ENCODE measurements around the gene TXLNB.

The TXLNB gene

GRCh38 chr6:139256087-139256486, 35.7 kb downstream of the TXLNB start:
- Histone ChIP-seq H3K27ac (ENCODE audit: extremely low read depth, low read depth, low read length) (no peak overlapping the region), H3K9me3 (ENCODE audit: control insufficient read depth, insufficient read depth, low read depth, low read length) (no peaks in the 10 kb centered on the region), H3K4me3 (ENCODE audit: low read depth, low read length) (no peak overlapping the region), H3K36me3 (ENCODE audit: control insufficient read depth in 2 of 2, insufficient read depth in 1 of 2, low read length in 2 of 2) (no peaks in the 10 kb centered on the region), H3K4me1 (ENCODE audit: control insufficient read depth, insufficient read depth, low read length) (no peaks in the 10 kb centered on the region)
- ChIA-PET POLR2A (no interaction called here), CTCF (interaction anchor here (0.6 kb wide), 2 partner anchors 58 to 1324 kb away, joined by 3 read pairs; no protein-coding TSS in a partner anchor)
- TF ChIP-seq SP2 (tag by site-specific recombination; IDR thresholded peaks at IDR 0.05): no peak
- no peak for TF ChIP-seq ZNF133 (tag by site-specific recombination; IDR thresholded peaks at IDR 0.05)
- TF ChIP-seq ZSCAN16 (tag by site-specific recombination; IDR thresholded peaks at IDR 0.05): no peak
- TF ChIP-seq ZNF473 (tag by site-specific recombination; IDR thresholded peaks at IDR 0.05): no peak
- TF ChIP-seq ZNF214 (tag by site-specific recombination; IDR thresholded peaks at IDR 0.05; ENCODE audit: borderline replicate concordance): no peak
- TF ChIP-seq KLF9 (tag by site-specific recombination; IDR thresholded peaks at IDR 0.05; ENCODE audit: low read depth): no peak
- no peak for TF ChIP-seq ZNF302 (tag by site-specific recombination; IDR thresholded peaks at IDR 0.05; ENCODE audit: low read depth)
- no peak for TF ChIP-seq ZNF791 (tag by site-specific recombination; IDR thresholded peaks at IDR 0.05)
- TF ChIP-seq ZNF16 (tag by site-specific recombination; IDR thresholded peaks at IDR 0.05; ENCODE audit: low read depth): no peak
- no peak for TF ChIP-seq TSHZ1 (tag by site-specific recombination; IDR thresholded peaks at IDR 0.05; ENCODE audit: borderline replicate concordance)
- TF ChIP-seq ZSCAN4 (tag by site-specific recombination; IDR thresholded peaks at IDR 0.05): no peak
- no peak for TF ChIP-seq ELK4 (IDR thresholded peaks at IDR 0.05; ENCODE audit: borderline replicate concordance, low read depth, low read length)
- no peak for TF ChIP-seq ZNF654 (tag by site-specific recombination; IDR thresholded peaks at IDR 0.05; ENCODE audit: low read depth)
- no peak for TF ChIP-seq ZNF660 (tag by site-specific recombination; IDR thresholded peaks at IDR 0.05)
- TF ChIP-seq ZNF335 (tag by site-specific recombination; conservative IDR thresholded peaks at IDR 0.05): no peak
- no peak for TF ChIP-seq ZNF324 (tag by site-specific recombination; IDR thresholded peaks at IDR 0.05)
- no peak for TF ChIP-seq ZNF121 (tag by site-specific recombination; IDR thresholded peaks at IDR 0.05)
- no peak for TF ChIP-seq EGR2 (tag by site-specific recombination; IDR thresholded peaks at IDR 0.05; ENCODE audit: low read depth)

- Histone ChIP-seq H3K27ac (ENCODE audit: extremely low read depth, low read depth, low read length) (no peak overlapping the region), H3K36me3 (ENCODE audit: control insufficient read depth in 2 of 2, insufficient read depth in 1 of 2, low read length in 2 of 2) (no peaks in the 10 kb centered on the region), H3K4me1 (ENCODE audit: control insufficient read depth, insufficient read depth, low read length) (no peaks in the 10 kb centered on the region), H3K4me3 (ENCODE audit: low read depth, low read length) (no peak overlapping the region), H3K9me3 (ENCODE audit: control insufficient read depth, insufficient read depth, low read depth, low read length) (no peaks in the 10 kb centered on the region)
- ChIA-PET POLR2A (no interaction called here), CTCF (interaction anchor here (0.6 kb wide), 1 partner anchor 284 kb away, joined by 3 read pairs; no protein-coding TSS in a partner anchor)
- no peak for TF ChIP-seq BCL11A (tag by site-specific recombination; IDR thresholded peaks at IDR 0.05; ENCODE audit: low read depth)
- TF ChIP-seq ZBTB11 (tag by site-specific recombination; conservative IDR thresholded peaks at IDR 0.05; ENCODE audit: low read depth): no peak
- no peak for TF ChIP-seq HOXA7 (CRISPR knock-in tag; IDR thresholded peaks at IDR 0.05; ENCODE audit: borderline replicate concordance)
- TF ChIP-seq REPIN1 (tag by site-specific recombination; IDR thresholded peaks at IDR 0.05; ENCODE audit: low read depth): no peak
- no peak for TF ChIP-seq ZBTB44 (tag by site-specific recombination; IDR thresholded peaks at IDR 0.05)
- no peak for TF ChIP-seq ZNF514 (tag by site-specific recombination; IDR thresholded peaks at IDR 0.05)
- TF ChIP-seq EGR2 (tag by site-specific recombination; IDR thresholded peaks at IDR 0.05; ENCODE audit: low read depth): no peak
- no peak for TF ChIP-seq HOXD13 (CRISPR knock-in tag; IDR thresholded peaks at IDR 0.05; ENCODE audit: borderline replicate concordance)
- no peak for TF ChIP-seq ZNF292 (tag by site-specific recombination; IDR thresholded peaks at IDR 0.05; ENCODE audit: borderline replicate concordance, low read depth)
These were observed 37.6 kb downstream of the TXLNB start for GRCh38 chr6:139254196-139254595.

Measured in HEK293 (cell line).